Measurements from ENCODE around the gene ADPRH.

DNA sequence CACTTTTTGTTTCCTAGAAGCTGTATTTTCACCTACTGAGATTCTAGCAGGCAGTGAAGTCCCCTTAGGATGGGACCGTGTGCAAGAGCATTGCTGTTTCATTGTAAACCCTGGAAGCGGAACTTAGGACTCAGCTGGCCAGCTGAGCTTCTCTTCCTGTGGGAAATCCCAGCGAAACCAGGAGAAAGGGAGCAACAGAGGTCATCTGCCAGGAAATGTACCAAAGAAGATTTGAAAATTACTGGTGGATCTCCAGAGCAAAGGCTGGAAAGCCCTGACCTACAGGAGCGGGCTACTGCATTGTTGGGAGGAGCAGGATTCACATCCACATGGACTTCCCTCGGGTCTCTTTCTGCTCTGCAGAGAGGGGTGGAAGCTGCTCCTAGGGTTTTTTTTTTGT, 7.6 kb upstream of the ADPRH start:
- TF ChIP-seq, protein P1, sequence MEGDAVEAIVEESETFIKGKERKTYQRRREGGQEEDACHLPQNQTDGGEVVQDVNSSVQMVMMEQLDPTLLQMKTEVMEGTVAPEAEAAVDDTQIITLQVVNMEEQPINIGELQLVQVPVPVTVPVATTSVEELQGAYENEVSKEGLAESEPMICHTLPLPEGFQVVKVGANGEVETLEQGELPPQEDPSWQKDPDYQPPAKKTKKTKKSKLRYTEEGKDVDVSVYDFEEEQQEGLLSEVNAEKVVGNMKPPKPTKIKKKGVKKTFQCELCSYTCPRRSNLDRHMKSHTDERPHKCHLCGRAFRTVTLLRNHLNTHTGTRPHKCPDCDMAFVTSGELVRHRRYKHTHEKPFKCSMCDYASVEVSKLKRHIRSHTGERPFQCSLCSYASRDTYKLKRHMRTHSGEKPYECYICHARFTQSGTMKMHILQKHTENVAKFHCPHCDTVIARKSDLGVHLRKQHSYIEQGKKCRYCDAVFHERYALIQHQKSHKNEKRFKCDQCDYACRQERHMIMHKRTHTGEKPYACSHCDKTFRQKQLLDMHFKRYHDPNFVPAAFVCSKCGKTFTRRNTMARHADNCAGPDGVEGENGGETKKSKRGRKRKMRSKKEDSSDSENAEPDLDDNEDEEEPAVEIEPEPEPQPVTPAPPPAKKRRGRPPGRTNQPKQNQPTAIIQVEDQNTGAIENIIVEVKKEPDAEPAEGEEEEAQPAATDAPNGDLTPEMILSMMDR (IDR thresholded peaks at IDR 0.05): no peak
- no peak for TF ChIP-seq POLR2A (IDR thresholded peaks at IDR 0.05; ENCODE audit: low read depth)

Measured in esophagus muscularis mucosa (tissue), 3 donors.